HepG2 (cell line): ENCODE data around the gene TMEM62. TPM values are rescaled to one million over a fixed set of nuclear protein-coding genes. Genes with fewer than 3 reads are reported as not detected.

ENCODE experiments used
- ATF6 ChIP-seq: sonication (generic); formaldehyde crosslinking; conservative IDR thresholded peaks from 2 replicates; pipeline ENCODE4 v1.4.0; 2020; ENCODE audit warnings: missing genetic modification reagents
- GMEB2 ChIP-seq: IDR thresholded peaks from 2 replicates; pipeline ENCODE4 v1.6.1; 2016; ENCODE audit warnings: missing biosample characterization, missing genetic modification reagents, low read depth
- HNF1A ChIP-seq, 2 experiments: sonication (generic) in 1 of 2; formaldehyde crosslinking in 1 of 2; IDR thresholded peaks; 2 replicates each; pipeline versions ENCODE4 v1.4.0 to v1.6.1; 2016 to 2020; ENCODE audit warnings: borderline replicate concordance in 1 of 2, low read depth in 1 of 2, mild to moderate bottlenecking in 1 of 2, missing genetic modification reagents in 1 of 2
- KLF9 ChIP-seq: IDR thresholded peaks from 2 replicates; pipeline ENCODE4 v1.6.1; 2016; ENCODE audit warnings: low read depth
- PHF21A ChIP-seq: sonication (generic); formaldehyde crosslinking; IDR thresholded peaks from 2 replicates; pipeline ENCODE4 v1.5.0; 2020; ENCODE audit warnings: mild to moderate bottlenecking, missing genetic modification reagents
- RARA ChIP-seq: IDR thresholded peaks from 2 replicates; pipeline ENCODE4 v1.6.1; 2016; ENCODE audit warnings: missing genetic modification reagents, missing compliant biosample characterization
- SIX1 ChIP-seq: sonication (generic); formaldehyde crosslinking; IDR thresholded peaks from 2 replicates; pipeline ENCODE4 v1.4.0; 2020; ENCODE audit warnings: missing genetic modification reagents, borderline replicate concordance
- SOX5 ChIP-seq: IDR thresholded peaks from 2 replicates; pipeline ENCODE4 v1.6.1; 2016; ENCODE audit warnings: borderline replicate concordance
- ZBTB7B ChIP-seq: sonication (generic); formaldehyde crosslinking; IDR thresholded peaks from 2 replicates; pipeline ENCODE4 v1.4.0; 2020; ENCODE audit warnings: missing genetic modification reagents
- ZNF33B ChIP-seq: sonication (generic); formaldehyde crosslinking; IDR thresholded peaks from 2 replicates; pipeline ENCODE4 v1.5.1; 2020; ENCODE audit warnings: mild to moderate bottlenecking, missing genetic modification reagents
- ZNF350 ChIP-seq: sonication (generic); formaldehyde crosslinking; IDR thresholded peaks from 2 replicates; pipeline ENCODE4 v1.4.0; 2020; ENCODE audit warnings: mild to moderate bottlenecking, low read depth, missing genetic modification reagents, borderline replicate concordance
- ZNF740 ChIP-seq: sonication (generic); formaldehyde crosslinking; IDR thresholded peaks from 2 replicates; pipeline ENCODE4 v1.4.0; 2020; ENCODE audit warnings: missing genetic modification reagents
- polyA plus RNA-seq, 8 experiments: library from polyadenylated mRNA; depleted of rRNA in 3 of 8; stranded (reverse) in 7 of 8; unstranded in 1 of 8; fragments of >200 nt; fragmentation: Illumina TruSeq in 4 of 8; extraction: Trizol in 4 of 8; gene quantifications; 2 replicates each; pipeline versions ENCODE4 v1.2.1 to v1.2.3, GENCODE V29; 2011 to 2016; ENCODE audit warnings: low read depth in 4 of 8, missing spikeins in 1 of 8, mixed read lengths in 1 of 8; ENCODE audit not compliant: insufficient read depth in 1 of 8
- total RNA-seq, 5 experiments: library from RNA; depleted of rRNA; stranded (reverse); fragments of >200 nt; fragmentation: Illumina TruSeq; extraction: Trizol; gene quantifications; 2 replicates each; pipeline ENCODE4 v1.2.3, GENCODE V29; 2016; ENCODE audit warnings: low read depth in 1 of 5
- TF ChIP-seq, protein P1 (sequence below): IDR thresholded peaks from 2 replicates; pipeline ENCODE4 v1.6.1; 2012; ENCODE audit warnings: low read depth, low read length, improper control_type of control experiment

Gene TMEM62
- total and polyA plus RNA-seq, 2 of the 13 experiments (the other 11 are each of a cell fraction or from before 2014, with no cell fraction given): 14.2 to 20.9 TPM

DNA sequence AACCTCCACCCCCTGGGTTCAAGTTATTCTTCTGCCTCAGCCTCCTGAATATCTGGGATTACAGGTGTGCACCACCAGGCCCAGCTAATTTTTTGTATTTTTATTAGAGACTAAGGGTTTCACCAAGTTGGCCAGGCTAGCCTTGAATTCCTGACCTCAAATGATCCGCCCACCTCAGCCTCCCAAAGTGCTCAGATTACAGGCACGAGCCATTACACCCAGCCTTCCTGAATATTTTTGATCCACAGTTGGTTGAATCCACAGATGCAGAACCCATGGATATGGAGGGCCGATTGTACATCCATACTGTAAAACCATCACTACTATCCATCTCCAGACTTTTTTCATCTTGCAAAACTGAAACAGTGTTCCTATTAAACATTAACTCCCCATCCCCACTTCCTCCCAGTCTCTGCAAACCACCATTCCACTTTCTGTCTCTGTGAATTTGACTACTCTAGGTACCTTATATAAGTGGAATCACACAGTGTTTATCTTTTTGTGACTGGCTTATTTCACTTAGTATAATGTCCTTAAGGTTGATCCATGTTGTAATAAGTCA, 8.2 kb upstream of the TMEM62 start (continued):
- no peak for TF ChIP-seq ATF6
- peak; percentile 77 for TF ChIP-seq HNF1A (IDR thresholded peaks at IDR 0.05; ENCODE audit: low read depth)
- peak; percentile 64; the same call in 1 of the 2 replicates for TF ChIP-seq HNF1A (CRISPR knock-in tag; IDR thresholded peaks at IDR 0.05; ENCODE audit: borderline replicate concordance)
- peak; percentile 64; the same call in 1 of the 2 replicates for TF ChIP-seq SIX1 (CRISPR knock-in tag)
- no peak for TF ChIP-seq KLF9 (CRISPR knock-in tag)
- TF ChIP-seq SOX5 (CRISPR knock-in tag): peak; percentile 49; the same call in 1 of the 2 replicates
- no peak for TF ChIP-seq ZBTB7B (CRISPR knock-in tag)
- TF ChIP-seq, protein P1, sequence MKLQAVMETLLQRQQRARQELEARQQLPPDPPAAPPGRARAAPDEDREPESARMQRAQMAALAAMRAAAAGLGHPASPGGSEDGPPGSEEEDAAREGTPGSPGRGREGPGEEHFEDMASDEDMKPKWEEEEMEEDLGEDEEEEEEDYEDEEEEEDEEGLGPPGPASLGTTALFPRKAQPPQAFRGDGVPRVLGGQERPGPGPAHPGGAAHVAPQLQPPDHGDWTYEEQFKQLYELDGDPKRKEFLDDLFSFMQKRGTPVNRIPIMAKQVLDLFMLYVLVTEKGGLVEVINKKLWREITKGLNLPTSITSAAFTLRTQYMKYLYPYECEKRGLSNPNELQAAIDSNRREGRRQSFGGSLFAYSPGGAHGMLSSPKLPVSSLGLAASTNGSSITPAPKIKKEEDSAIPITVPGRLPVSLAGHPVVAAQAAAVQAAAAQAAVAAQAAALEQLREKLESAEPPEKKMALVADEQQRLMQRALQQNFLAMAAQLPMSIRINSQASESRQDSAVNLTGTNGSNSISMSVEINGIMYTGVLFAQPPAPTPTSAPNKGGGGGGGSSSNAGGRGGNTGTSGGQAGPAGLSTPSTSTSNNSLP: no peak
- no peak for TF ChIP-seq ZNF740
- TF ChIP-seq GMEB2 (CRISPR knock-in tag): no peak
- no peak for TF ChIP-seq PHF21A (CRISPR knock-in tag)
- peak; percentile 53; the same call in 1 of the 2 replicates for TF ChIP-seq RARA (CRISPR knock-in tag)
- no peak for TF ChIP-seq ZNF350 (CRISPR knock-in tag)
- TF ChIP-seq ZNF33B (CRISPR knock-in tag): no peak
